HuH-7.5 (cell line): ENCODE data around the gene HSBP1L1.
"Not testable (repeated sequence)": the region's sequence is repeated elsewhere in the genome, so short reads cannot be mapped to it uniquely, and the experiment has no call there.

ENCODE experiments used
- DNase-seq: peaks from one replicate; pipeline ENCODE4 v3.0.0; 2011; ENCODE audit warnings: low spot score

The HSBP1L1 gene

GRCh38 chr18:79945118-79946042 lies 19.1 kb upstream of the HSBP1L1 start:
- DNase-seq: no peak

GRCh38 chr18:79947054-79947755 lies 17.2 kb upstream of the HSBP1L1 start:
- no peak for DNase-seq

- DNase-seq: no peak
These were observed 16.4 kb upstream of the HSBP1L1 start for GRCh38 chr18:79947881-79948610.

GRCh38 chr18:79948719-79949411 lies 15.6 kb upstream of the HSBP1L1 start:
- DNase-seq: no peak

- DNase-seq: no peak
These were observed 14.6 kb upstream of the HSBP1L1 start for GRCh38 chr18:79949697-79950487.

- DNase-seq: no peak
These were observed 13.7 kb upstream of the HSBP1L1 start for GRCh38 chr18:79950515-79951341.

- DNase-seq: peak; percentile 72
These were observed 12.6 kb upstream of the HSBP1L1 start, which contains the start of gene SLC66A2 for GRCh38 chr18:79951545-79952455. Gene SLC66A2, minus strand, starts transcription at chr18:79951653. Its CDS starts 727 bp downstream, at chr18:79950926.

- DNase-seq: no peak
These were observed 11.9 kb upstream of the HSBP1L1 start for GRCh38 chr18:79952456-79952995.

- no peak for DNase-seq
These were observed 11.4 kb upstream of the HSBP1L1 start for GRCh38 chr18:79952996-79953559.

GRCh38 chr18:79953971-79954651 lies 10.3 kb upstream of the HSBP1L1 start:
- no peak for DNase-seq

GRCh38 chr18:79954791-79955190 lies 9.7 kb upstream of the HSBP1L1 start:
- DNase-seq: no peak

GRCh38 chr18:79955302-79956075 lies 9.0 kb upstream of the HSBP1L1 start:
- no peak for DNase-seq

- DNase-seq: no peak
These were observed 8.2 kb upstream of the HSBP1L1 start for GRCh38 chr18:79956276-79956675.

- DNase-seq: no peak
These were observed 5.5 kb upstream of the HSBP1L1 start for GRCh38 chr18:79958981-79959380.

GRCh38 chr18:79960161-79960801 lies 4.2 kb upstream of the HSBP1L1 start:
- not testable (repeated sequence) for DNase-seq

- no peak for DNase-seq
These were observed 3.4 kb upstream of the HSBP1L1 start for GRCh38 chr18:79960921-79961526.
